SU-DHL-6 (cell line): ENCODE data around the gene KCNH8.

Experiments
- H2AFZ ChIP-seq: fragments of 200-600 bp; sonication (generic); 2 replicates; pipeline ENCODE4 v1.6.1; 2014; ENCODE audit warnings: low read depth, mild to moderate bottlenecking, moderate library complexity, mixed read lengths, antibody characterized with exemption, low read length; ENCODE audit not compliant: severe bottlenecking
- H3F3A ChIP-seq: fragments of 200-600 bp; shearing (Covaris generic); 2 replicates; pipeline ENCODE4 v1.6.0; 2016; ENCODE audit warnings: antibody characterized with exemption, mild to moderate bottlenecking; ENCODE audit not compliant: insufficient read depth
- H3K27ac ChIP-seq: fragments of 200-600 bp; sonication (generic); 2 replicates; pipeline ENCODE4 v1.5.1; 2016; ENCODE audit warnings: low read depth, mild to moderate bottlenecking, low read length, moderate library complexity, mixed read lengths
- H3K27me3 ChIP-seq: fragments of 200-600 bp; sonication (generic), shearing (Covaris generic); 2 replicates; pipeline ENCODE4 v1.6.0; 2014; ENCODE audit warnings: mild to moderate bottlenecking, low read length
- H3K36me3 ChIP-seq: fragments of 200-600 bp; sonication (generic); 2 replicates; pipeline ENCODE4 v1.6.1; 2014; ENCODE audit warnings: mild to moderate bottlenecking, low read length, mixed read lengths
- H3K4me2 ChIP-seq: fragments of 300-600, 200-600 bp; shearing (Covaris generic), sonication (generic); 2 replicates; pipeline ENCODE4 v1.6.0; 2014; ENCODE audit warnings: low read length, low read depth, mild to moderate bottlenecking; ENCODE audit not compliant: poor library complexity, severe bottlenecking
- H3K4me3 ChIP-seq: fragments of 200-600 bp; sonication (generic); 2 replicates; pipeline ENCODE4 v1.5.1; 2014; ENCODE audit warnings: antibody characterized with exemption, low read length, mild to moderate bottlenecking, mixed read lengths; ENCODE audit not compliant: insufficient read depth, poor library complexity, severe bottlenecking
- H3K79me2 ChIP-seq: fragments of 200-600 bp; sonication (generic); 2 replicates; pipeline ENCODE4 v1.6.1; 2014; ENCODE audit warnings: mild to moderate bottlenecking, low read length, moderate library complexity; ENCODE audit not compliant: insufficient read depth
- H3K9ac ChIP-seq: fragments of 200-600 bp; sonication (generic); 2 replicates; pipeline ENCODE4 v1.7.0; 2014; ENCODE audit warnings: mild to moderate bottlenecking, low read length
- H3K9me2 ChIP-seq: fragments of 200-600 bp; sonication (generic); replicated peaks from 2 replicates; pipeline ENCODE4 v1.6.1; 2014; ENCODE audit warnings: low read length; ENCODE audit not compliant: insufficient read depth
- H3K9me3 ChIP-seq: fragments of 200-600 bp; sonication (generic); 2 replicates; pipeline ENCODE4 v1.6.1; 2014; ENCODE audit warnings: low read length, mixed read lengths; ENCODE audit not compliant: insufficient read depth
- H4K20me1 ChIP-seq: fragments of 200-600 bp; sonication (generic); 2 replicates; pipeline ENCODE4 v1.6.1; 2014; ENCODE audit warnings: low read depth, mild to moderate bottlenecking, antibody characterized with exemption, low read length, moderate library complexity, mixed read lengths
- EZH2phosphoT487 ChIP-seq: fragments of 200-600 bp; sonication (generic), shearing (Covaris generic); conservative IDR thresholded peaks from 2 replicates; pipeline ENCODE4 v1.6.1; 2018; ENCODE audit warnings: mild to moderate bottlenecking, antibody characterized with exemption, low read length, moderate library complexity, mixed read lengths
- TF ChIP-seq, protein P1 (sequence below): fragments of 200-600 bp; sonication (generic); IDR thresholded peaks from one replicate; pipeline ENCODE4 v1.5.1; 2017; ENCODE audit warnings: antibody characterized with exemption, mild to moderate bottlenecking, low read length, moderate library complexity; ENCODE audit not compliant: insufficient read depth, poor library complexity, severe bottlenecking

Gene KCNH8

DNA sequence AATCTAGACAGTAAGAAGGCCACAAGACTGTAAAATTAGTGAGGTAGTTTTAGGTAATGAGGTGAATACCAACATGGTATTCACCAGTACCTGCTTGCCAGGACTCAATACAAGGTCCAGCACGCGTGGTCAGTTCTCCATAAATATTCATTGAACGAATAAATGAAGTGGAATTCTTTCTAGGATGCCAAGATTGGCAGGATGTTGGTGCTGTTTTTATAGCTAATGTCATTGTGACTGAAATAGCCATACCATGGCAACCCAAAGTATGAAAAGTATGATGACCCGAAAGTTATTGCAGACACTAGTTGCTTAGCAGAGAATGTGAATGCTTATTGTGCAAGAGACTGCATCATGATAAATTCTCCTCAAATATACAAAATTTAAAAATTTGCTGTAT is 307.2 kb downstream of the KCNH8 start:
- Histone ChIP-seq H3K9me2 (no peaks in the 10 kb centered on the region), H3K9ac (no peak overlapping the region), H3K36me3 (no peaks in the 10 kb centered on the region; the same call in 1 of the 2 replicates), H3K27ac (no peak overlapping the region), H3K27me3 (no peaks in the 10 kb centered on the region), H3K9me3 (no peaks in the 10 kb centered on the region), H2AFZ (no peak overlapping the region), H3F3A (no peaks in the 10 kb centered on the region), H3K79me2 (no peaks in the 10 kb centered on the region), H3K4me2 (no peak overlapping the region), H4K20me1 (no peaks in the 10 kb centered on the region), H3K4me3 (no peak overlapping the region)
- TF ChIP-seq, protein P1, sequence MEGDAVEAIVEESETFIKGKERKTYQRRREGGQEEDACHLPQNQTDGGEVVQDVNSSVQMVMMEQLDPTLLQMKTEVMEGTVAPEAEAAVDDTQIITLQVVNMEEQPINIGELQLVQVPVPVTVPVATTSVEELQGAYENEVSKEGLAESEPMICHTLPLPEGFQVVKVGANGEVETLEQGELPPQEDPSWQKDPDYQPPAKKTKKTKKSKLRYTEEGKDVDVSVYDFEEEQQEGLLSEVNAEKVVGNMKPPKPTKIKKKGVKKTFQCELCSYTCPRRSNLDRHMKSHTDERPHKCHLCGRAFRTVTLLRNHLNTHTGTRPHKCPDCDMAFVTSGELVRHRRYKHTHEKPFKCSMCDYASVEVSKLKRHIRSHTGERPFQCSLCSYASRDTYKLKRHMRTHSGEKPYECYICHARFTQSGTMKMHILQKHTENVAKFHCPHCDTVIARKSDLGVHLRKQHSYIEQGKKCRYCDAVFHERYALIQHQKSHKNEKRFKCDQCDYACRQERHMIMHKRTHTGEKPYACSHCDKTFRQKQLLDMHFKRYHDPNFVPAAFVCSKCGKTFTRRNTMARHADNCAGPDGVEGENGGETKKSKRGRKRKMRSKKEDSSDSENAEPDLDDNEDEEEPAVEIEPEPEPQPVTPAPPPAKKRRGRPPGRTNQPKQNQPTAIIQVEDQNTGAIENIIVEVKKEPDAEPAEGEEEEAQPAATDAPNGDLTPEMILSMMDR = no peak
- TF ChIP-seq EZH2phosphoT487 = no peak

DNA sequence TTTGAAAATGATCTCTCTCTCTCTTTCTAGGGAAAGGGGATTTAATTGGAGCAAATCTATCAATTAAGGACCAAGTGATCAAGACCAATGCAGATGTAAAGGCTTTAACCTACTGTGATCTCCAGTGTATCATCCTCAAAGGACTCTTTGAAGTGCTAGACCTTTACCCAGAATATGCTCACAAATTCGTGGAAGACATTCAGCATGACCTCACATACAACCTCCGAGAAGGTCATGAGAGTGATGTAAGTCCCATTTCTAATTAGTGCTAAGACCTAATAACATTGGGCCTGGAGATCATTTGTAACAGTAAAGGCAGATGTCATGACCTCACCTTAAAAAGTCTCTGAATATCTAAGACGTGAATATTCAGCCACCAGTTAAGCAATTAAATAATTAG is 308.4 kb downstream of the KCNH8 start:
- Histone ChIP-seq H4K20me1 (no peaks in the 10 kb centered on the region), H3K79me2 (no peaks in the 10 kb centered on the region)

DNA sequence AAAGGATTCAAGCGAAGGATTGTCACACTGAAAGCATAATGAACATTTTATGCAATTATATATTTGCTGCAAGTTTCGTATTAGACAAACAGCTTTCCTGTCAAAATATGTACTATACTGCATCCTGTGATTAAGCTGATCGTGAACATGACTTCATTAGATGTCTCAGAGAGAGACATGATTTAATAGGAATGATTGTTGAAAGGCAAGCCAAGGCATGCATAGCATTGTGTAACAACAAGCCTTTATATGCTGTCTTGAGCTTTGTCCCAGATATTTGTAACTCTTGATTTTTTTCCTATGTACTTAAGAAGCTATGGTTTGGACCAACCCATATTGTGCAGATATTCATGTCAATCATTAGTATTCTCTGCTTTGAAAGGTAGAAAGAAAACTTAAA is 309.1 kb downstream of the KCNH8 start:
- H3K36me3 ChIP-seq = no peaks in the 10 kb centered on the region; the same call in 1 of the 2 replicates
- no peak overlapping the region for H3K4me3 ChIP-seq
- no peak overlapping the region for H2AFZ ChIP-seq
- no peak overlapping the region for H3K27ac ChIP-seq
- H3K9me2 ChIP-seq = no peaks in the 10 kb centered on the region
- H3K9me3 ChIP-seq = no peaks in the 10 kb centered on the region
- no peak for TF ChIP-seq EZH2phosphoT487
- TF ChIP-seq, protein P1 = no peak
- no peaks in the 10 kb centered on the region for H3K27me3 ChIP-seq
- H3F3A ChIP-seq = no peaks in the 10 kb centered on the region
- no peaks in the 10 kb centered on the region for H3K79me2 ChIP-seq
- H3K9ac ChIP-seq = no peak overlapping the region
- H3K4me2 ChIP-seq = no peak overlapping the region
- no peaks in the 10 kb centered on the region for H4K20me1 ChIP-seq

More for the DNA sequence above, 308.4 kb downstream of the KCNH8 start:
- H3K9ac ChIP-seq = no peak overlapping the region
- H3F3A ChIP-seq = no peaks in the 10 kb centered on the region
- H3K4me3 ChIP-seq = no peak overlapping the region
- H3K9me2 ChIP-seq = no peaks in the 10 kb centered on the region
- no peaks in the 10 kb centered on the region for H3K27me3 ChIP-seq
- no peak overlapping the region for H2AFZ ChIP-seq
- no peak overlapping the region for H3K27ac ChIP-seq
- H3K9me3 ChIP-seq = no peaks in the 10 kb centered on the region
- TF ChIP-seq, protein P1 = no peak
- no peak for TF ChIP-seq EZH2phosphoT487
- H3K4me2 ChIP-seq = no peak overlapping the region
- H3K36me3 ChIP-seq = no peaks in the 10 kb centered on the region; the same call in 1 of the 2 replicates
